Panc1 (cell line): ENCODE results near the gene FOXO6. TPM values are rescaled to one million over a fixed set of nuclear protein-coding genes. Genes with fewer than 3 reads are reported as not detected.

Experiments
- ATAC-seq: fragments of 200-7000 bp; cut with Tn5 transposase; 2 replicates; pipeline ENCODE4 v1.9.1; 2020; ENCODE audit warnings: mild to moderate bottlenecking, moderate library complexity
- BruUV-seq: library from RNA; stranded (reverse); fragments of 400-500 nt; replicated peaks from 2 replicates; lab custom pipeline; 2021; lab: Mats Ljungman, UMichigan
- CTCF ChIA-PET: fragments of 300-600 bp; sonication (Branson Sonifier 250); formaldehyde crosslinking; loops from one replicate; lab custom pipeline; 2022; ENCODE audit warnings: antibody characterized with exemption; lab: Charles Lee
- POLR2A ChIA-PET: fragments of 300-600 bp; sonication (Branson Sonifier 250); formaldehyde crosslinking; loops from one replicate; lab custom pipeline; 2022; ENCODE audit warnings: antibody characterized with exemption; lab: Charles Lee
- DNase-seq: peaks from one replicate; pipeline ENCODE4 v3.0.0-alpha.2; 2010; ENCODE audit warnings: low read depth, low spot score
- H3K27ac ChIP-seq: 2 replicates; pipeline ENCODE4 v1.5.1; 2011; ENCODE audit warnings: mild to moderate bottlenecking, low read length, inconsistent platforms
- H3K27me3 ChIP-seq: fragments of 200-500 bp; sonication (Bioruptor generic); 2 replicates; pipeline ENCODE4 v1.6.0; 2014; ENCODE audit warnings: low read length, inconsistent platforms; ENCODE audit not compliant: control insufficient read depth, insufficient read depth
- H3K36me3 ChIP-seq: fragments of 200-500 bp; sonication (Bioruptor generic); 2 replicates; pipeline ENCODE4 v1.5.1; 2014; ENCODE audit warnings: inconsistent platforms, mild to moderate bottlenecking, low read length, moderate library complexity; ENCODE audit not compliant: control insufficient read depth, insufficient read depth
- H3K4me1 ChIP-seq: 2 replicates; pipeline ENCODE4 v1.5.1; 2011; ENCODE audit warnings: inconsistent platforms, mild to moderate bottlenecking, low read length, moderate library complexity; ENCODE audit not compliant: control insufficient read depth, insufficient read depth
- H3K4me3 ChIP-seq, 2 experiments: 2 replicates each; pipeline ENCODE4 v1.5.1; 2011 to 2012; ENCODE audit warnings: low read depth in 2 of 2, low read length in 2 of 2, mild to moderate bottlenecking in 2 of 2, inconsistent platforms in 1 of 2, moderate library complexity in 1 of 2
- H3K9me3 ChIP-seq: fragments of 200-500 bp; sonication (Bioruptor generic); 2 replicates; pipeline ENCODE4 v1.5.1; 2014; ENCODE audit warnings: low read depth, mild to moderate bottlenecking, inconsistent platforms, low read length, moderate library complexity; ENCODE audit not compliant: control insufficient read depth, insufficient read depth
- CTCF ChIP-seq: fragments of 450-650 bp; IDR thresholded peaks from 2 replicates; pipeline ENCODE4 v1.5.1; 2017; ENCODE audit warnings: mild to moderate bottlenecking
- POLR2AphosphoS5 ChIP-seq: IDR thresholded peaks from 2 replicates; pipeline ENCODE4 v1.6.1; 2012; ENCODE audit warnings: mild to moderate bottlenecking, low read depth, low read length, moderate library complexity
- REST ChIP-seq, 2 experiments: IDR thresholded peaks; 2 replicates each; pipeline ENCODE4 v1.6.1; 2011 to 2012; ENCODE audit warnings: low read depth in 2 of 2, control low read depth in 1 of 2, low read length in 1 of 2, mild to moderate bottlenecking in 1 of 2, moderate library complexity in 1 of 2; ENCODE audit not compliant: insufficient read depth in 1 of 2
- SIN3A ChIP-seq: IDR thresholded peaks from 2 replicates; pipeline ENCODE4 v1.6.1; 2012; ENCODE audit warnings: low read depth, mild to moderate bottlenecking, low read length, moderate library complexity, borderline replicate concordance; ENCODE audit not compliant: insufficient read depth
- TCF7L2 ChIP-seq: IDR thresholded peaks from 2 replicates; pipeline ENCODE4 v1.6.1; 2011; ENCODE audit warnings: mild to moderate bottlenecking, low read depth, low read length, inconsistent platforms
- in situ Hi-C: cut with HindIII; loops from 2 replicates; pipeline ENCODE4 v1.10.0; 2016; ENCODE audit warnings: low sequenced_read_pairs, low pct_unique_long_range_greater_than_20kb
- intact Hi-C: fragments of 100-400 bp; cut with micrococcal nuclease; formaldehyde crosslinking; loops from one replicate; pipeline ENCODE4 v1.10.0; 2022; ENCODE audit not compliant: unreplicated experiment
- total RNA-seq: library from RNA; stranded (reverse); gene quantifications from one replicate; pipeline ENCODE4 v1.2.1, GENCODE V29; 2021; ENCODE audit not compliant: unreplicated experiment

FOXO6 gene
- total RNA-seq, 1 experiment from 2014 or later: 2.5 TPM

- ChIA-PET CTCF (interaction anchor here (0.6 to 2.1 kb wide), 5 partner anchors 69 to 140 kb away, joined by 3 to 10 read pairs (median 3); no protein-coding TSS in a partner anchor), POLR2A (no interaction called here)
- peaks cover 29% of the 10 kb centered on the region for H3K4me1 ChIP-seq
- no peaks in the 10 kb centered on the region for H3K36me3 ChIP-seq
- no TSS peak for BruUV-seq
- H3K4me3 ChIP-seq: no peak overlapping the region
- in situ Hi-C loops (no loop called here), intact Hi-C loops (loop anchor here (2.0 to 5.0 kb wide), 3 partner anchors 94 to 149 kb away; no protein-coding TSS in a partner anchor)
- no peaks in the 10 kb centered on the region for H3K9me3 ChIP-seq
- no peaks in the 10 kb centered on the region for H3K27me3 ChIP-seq
- no peak overlapping the region for H3K27ac ChIP-seq
- ATAC-seq (peak; percentile 85), DNase-seq (peak; percentile 61)
- TF ChIP-seq POLR2AphosphoS5 (no peak), SIN3A (no peak), CTCF (peak; percentile 94)
Measured at GRCh38 chr1:41416552-41417334, 55.5 kb downstream of the FOXO6 start.

GRCh38 chr1:41417335-41417682 lies 56.1 kb downstream of the FOXO6 start:
- Histone ChIP-seq H3K4me1 (peaks cover 29% of the 10 kb centered on the region), H3K27me3 (no peaks in the 10 kb centered on the region), H3K27ac (no peak overlapping the region), H3K36me3 (no peaks in the 10 kb centered on the region), H3K9me3 (no peaks in the 10 kb centered on the region), H3K4me3 (no peak overlapping the region)
- no TSS peak for BruUV-seq
- in situ Hi-C loops: no loop called here
- DNase-seq (no peak), ATAC-seq (no peak)
- intact Hi-C loops: loop anchor here (2.0 to 5.0 kb wide), 3 partner anchors 95 to 150 kb away; no protein-coding TSS in a partner anchor
- no peak for TF ChIP-seq SIN3A
- TF ChIP-seq CTCF: peak; percentile 33
- CTCF ChIA-PET: interaction anchor here (0.6 to 2.1 kb wide), 6 partner anchors 56 to 148 kb away, joined by 3 to 10 read pairs (median 3); partner anchors contain the start of gene FOXO6
- POLR2A ChIA-PET: no interaction called here

- DNase-seq: no peak
- TF ChIP-seq REST (IDR thresholded peaks at IDR 0.05; ENCODE audit: insufficient read depth in 1 of 2, low read depth in 2 of 2, low read length in 1 of 2) (no peak), CTCF (no peak), POLR2AphosphoS5 (no peak), TCF7L2 (no peak), SIN3A (no peak)
- CTCF ChIA-PET: interaction anchor here (0.6 to 2.1 kb wide), 7 partner anchors 56 to 149 kb away, joined by 3 to 10 read pairs (median 3); partner anchors contain the start of gene FOXO6
- POLR2A ChIA-PET: interaction anchor here (0.5 kb wide), 1 partner anchor 56 kb away, joined by 5 read pairs; no protein-coding TSS in a partner anchor
- Histone ChIP-seq H3K4me1 (peaks cover 27% of the 10 kb centered on the region), H3K4me3 (no peak overlapping the region), H3K9me3 (no peaks in the 10 kb centered on the region), H3K27me3 (no peaks in the 10 kb centered on the region), H3K27ac (no peak overlapping the region), H3K36me3 (no peaks in the 10 kb centered on the region)
- no TSS peak for BruUV-seq
- no peak for ATAC-seq
- intact Hi-C loops (loop anchor here (2.0 to 5.0 kb wide), 3 partner anchors 95 to 150 kb away; no protein-coding TSS in a partner anchor), in situ Hi-C loops (no loop called here)
Measured at GRCh38 chr1:41417746-41418145, 56.5 kb downstream of the FOXO6 start.
